GM12891 (cell line): ENCODE data around the gene PRXL2B.

Experiments
- PAX5 ChIP-seq: IDR thresholded peaks from 2 replicates; pipeline ENCODE4 v1.6.1; 2011; ENCODE audit warnings: low read length, moderate library complexity, mild to moderate bottlenecking; ENCODE audit not compliant: insufficient read depth, severe bottlenecking
- POLR2A ChIP-seq: IDR thresholded peaks from 2 replicates; pipeline ENCODE4 v1.6.1; 2011; ENCODE audit warnings: low read depth, low read length, control low read depth
- POLR2AphosphoS5 ChIP-seq: IDR thresholded peaks from 2 replicates; pipeline ENCODE4 v1.6.1; 2011; ENCODE audit warnings: low read depth, low read length, control low read depth
- POU2F2 ChIP-seq: IDR thresholded peaks from 2 replicates; pipeline ENCODE4 v1.6.1; 2011; ENCODE audit warnings: low read depth, mild to moderate bottlenecking, control low read depth, low read length, moderate library complexity
- TAF1 ChIP-seq: IDR thresholded peaks from 2 replicates; pipeline ENCODE4 v1.6.1; 2011; ENCODE audit warnings: low read depth, low read length, control low read depth

DNA sequence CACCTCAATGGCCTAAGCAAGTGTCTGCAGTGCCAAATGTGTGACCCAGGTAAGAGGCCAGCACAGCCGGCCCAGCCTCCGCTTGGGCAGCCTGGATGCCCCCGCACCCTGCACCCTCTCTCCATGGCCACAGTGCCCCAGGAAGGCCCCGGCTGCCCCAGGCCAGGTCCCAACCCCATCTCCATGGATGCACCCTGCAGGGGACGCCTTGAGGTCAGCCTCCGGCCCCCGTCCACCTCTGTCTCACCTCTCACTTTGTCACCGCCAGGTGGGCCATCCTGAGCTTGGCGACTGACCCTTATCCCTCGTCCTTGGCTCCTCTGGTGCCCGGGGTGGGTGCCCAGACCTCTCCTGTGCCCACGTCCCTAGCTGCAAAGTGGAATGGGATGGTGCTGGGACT, 28.2 kb upstream of the PRXL2B start:
- no peak for TF ChIP-seq POLR2A
- TF ChIP-seq POLR2AphosphoS5, result no peak
- TF ChIP-seq TAF1, result no peak
- no peak for TF ChIP-seq PAX5
- no peak for TF ChIP-seq POU2F2
